ENCODE results near the gene RPN2.

RPN2 gene

DNA sequence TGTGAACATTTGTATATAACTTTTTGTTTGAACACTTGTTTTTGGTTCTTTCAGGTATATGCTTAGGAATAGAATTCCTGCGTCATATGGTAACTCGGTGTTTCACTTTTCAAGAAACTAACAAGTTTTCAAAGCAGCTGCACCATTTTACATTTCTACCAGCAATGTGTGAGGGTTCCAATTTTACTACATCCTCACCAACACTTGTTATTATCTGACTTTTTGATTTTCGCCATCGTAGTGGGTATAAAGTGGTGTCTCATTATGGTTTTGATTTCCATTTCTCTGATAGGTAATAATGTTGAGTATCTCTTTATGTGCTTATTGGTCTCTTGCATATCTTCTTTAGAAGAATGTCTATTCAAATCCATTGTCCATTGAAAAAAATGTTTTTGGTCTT, 39.8 kb downstream of the RPN2 start:
- DNase-seq (ENCODE audit: low read depth): no peak

DNA sequence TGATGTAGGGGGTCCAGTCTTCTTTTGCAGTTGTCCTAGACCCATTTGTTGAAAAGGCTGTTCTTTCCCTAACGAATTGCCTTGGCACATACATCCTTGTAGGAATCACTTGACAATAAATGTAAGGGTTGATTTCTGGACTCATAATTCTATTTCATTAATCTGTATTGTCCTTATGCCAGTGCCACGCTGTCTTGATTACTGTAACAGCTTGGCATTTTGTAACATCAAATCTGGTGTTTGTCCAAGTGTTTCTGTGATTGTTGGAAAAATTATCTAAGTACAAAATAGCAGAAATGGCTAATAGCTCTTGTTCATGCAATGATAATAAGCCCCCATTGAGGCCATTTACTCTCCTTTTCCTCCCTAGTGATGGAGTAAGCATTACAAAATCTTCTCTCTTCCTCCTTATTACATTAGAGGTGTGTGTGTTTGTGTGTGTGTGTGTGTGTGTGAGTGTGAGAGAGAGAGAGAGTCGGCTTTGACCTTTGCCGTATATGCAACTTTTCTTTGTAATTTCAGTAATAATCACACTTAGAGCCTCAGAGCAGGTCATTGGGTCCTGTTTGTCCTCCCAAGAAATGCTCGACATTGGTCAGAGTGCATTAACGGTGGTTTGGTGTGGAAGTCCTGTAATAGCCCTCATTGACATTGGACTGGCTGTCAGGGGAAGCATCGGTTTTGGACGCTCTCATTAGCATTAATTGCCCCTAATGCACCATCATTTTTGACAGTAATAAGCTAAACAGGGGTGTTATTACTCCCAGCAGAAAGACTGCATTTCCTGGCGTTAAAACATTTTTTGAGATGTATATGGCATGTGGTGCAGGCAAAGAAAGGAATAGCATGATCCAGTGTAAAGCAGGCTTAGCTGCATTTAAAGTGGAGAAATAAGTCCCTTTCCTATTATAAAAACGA, 40.9 kb downstream of the RPN2 start:
- no peak for DNase-seq (ENCODE audit: low read depth)

DNA sequence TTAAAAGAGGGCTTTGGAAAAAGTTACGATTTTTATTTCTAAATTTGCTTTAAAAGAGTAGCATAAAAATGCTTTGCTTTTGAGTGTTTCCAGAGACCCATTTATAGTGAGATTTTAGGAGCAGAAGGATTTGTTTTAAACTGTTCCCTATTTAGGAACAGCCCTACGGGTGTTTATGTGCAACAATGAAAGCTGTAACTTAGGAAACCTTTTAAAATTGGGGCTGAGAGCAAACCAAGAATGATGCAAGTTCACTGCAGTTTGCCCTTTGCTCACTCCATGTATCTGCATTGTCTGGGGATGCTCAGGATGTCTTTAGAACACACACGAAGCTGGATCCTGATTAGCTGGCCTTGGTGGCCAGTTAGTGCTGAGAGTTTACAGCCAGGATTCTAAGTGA, 41.6 kb downstream of the RPN2 start:
- DNase-seq (ENCODE audit: low read depth): no peak

DNA sequence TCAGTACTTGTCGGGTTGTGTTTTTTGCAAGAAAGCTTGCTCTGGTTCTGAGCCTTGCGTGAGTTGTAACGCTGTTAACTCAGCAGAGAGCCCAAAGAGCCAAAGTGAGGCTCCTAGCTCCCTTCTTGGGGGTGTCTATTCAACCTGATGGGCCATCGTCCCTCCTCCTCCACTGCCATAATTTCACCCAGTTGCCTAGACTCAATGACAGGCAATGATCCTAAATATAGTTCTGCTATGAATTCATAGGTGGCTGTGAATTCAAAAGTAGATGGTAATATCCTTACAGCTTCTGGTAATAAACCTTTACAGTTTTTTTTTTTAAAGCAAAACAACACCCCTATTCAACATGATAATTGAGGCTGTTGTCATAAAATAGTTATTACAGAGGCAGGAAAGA, 43.0 kb downstream of the RPN2 start:
- no peak for DNase-seq (ENCODE audit: low read depth)

DNA sequence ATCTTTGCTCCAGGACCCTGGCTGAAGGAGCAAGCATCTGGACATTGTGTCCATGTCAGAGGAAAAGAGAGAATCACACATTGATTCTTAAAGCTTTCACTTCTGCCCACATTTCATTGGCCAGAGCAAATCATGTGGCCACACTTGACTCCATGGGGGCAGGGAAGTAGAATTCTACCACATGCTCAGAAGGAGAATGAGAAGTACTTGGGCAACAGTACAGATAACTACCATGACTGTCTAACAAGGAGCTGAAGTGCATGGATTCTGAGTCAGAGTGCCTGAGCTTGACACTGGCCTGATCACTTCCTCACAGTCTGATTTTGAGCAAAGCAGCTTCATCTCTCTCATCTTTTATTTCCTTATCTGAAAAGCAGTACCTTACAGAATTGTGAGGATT, 43.9 kb downstream of the RPN2 start:
- DNase-seq (ENCODE audit: low read depth): no peak

GRCh38 chr20:37225146-37225545, 46.0 kb downstream of the RPN2 start:
- DNase-seq (ENCODE audit: low read depth): no peak

GRCh38 chr20:37226889-37227288, 47.8 kb downstream of the RPN2 start:
- DNase-seq (ENCODE audit: low read depth): no peak

- DNase-seq (ENCODE audit: low read depth): no peak
These were observed 49.0 kb downstream of the RPN2 start for GRCh38 chr20:37228082-37228481.

GRCh38 chr20:37228656-37229055, 49.5 kb downstream of the RPN2 start:
- no peak for DNase-seq (ENCODE audit: low read depth)

GRCh38 chr20:37229357-37229756, 50.2 kb downstream of the RPN2 start:
- DNase-seq (ENCODE audit: low read depth): no peak

- no peak for DNase-seq (ENCODE audit: low read depth)
These were observed 51.1 kb downstream of the RPN2 start for GRCh38 chr20:37230200-37230599.

- no peak for DNase-seq (ENCODE audit: low read depth)
These were observed 53.0 kb downstream of the RPN2 start for GRCh38 chr20:37231947-37232630.

DNA sequence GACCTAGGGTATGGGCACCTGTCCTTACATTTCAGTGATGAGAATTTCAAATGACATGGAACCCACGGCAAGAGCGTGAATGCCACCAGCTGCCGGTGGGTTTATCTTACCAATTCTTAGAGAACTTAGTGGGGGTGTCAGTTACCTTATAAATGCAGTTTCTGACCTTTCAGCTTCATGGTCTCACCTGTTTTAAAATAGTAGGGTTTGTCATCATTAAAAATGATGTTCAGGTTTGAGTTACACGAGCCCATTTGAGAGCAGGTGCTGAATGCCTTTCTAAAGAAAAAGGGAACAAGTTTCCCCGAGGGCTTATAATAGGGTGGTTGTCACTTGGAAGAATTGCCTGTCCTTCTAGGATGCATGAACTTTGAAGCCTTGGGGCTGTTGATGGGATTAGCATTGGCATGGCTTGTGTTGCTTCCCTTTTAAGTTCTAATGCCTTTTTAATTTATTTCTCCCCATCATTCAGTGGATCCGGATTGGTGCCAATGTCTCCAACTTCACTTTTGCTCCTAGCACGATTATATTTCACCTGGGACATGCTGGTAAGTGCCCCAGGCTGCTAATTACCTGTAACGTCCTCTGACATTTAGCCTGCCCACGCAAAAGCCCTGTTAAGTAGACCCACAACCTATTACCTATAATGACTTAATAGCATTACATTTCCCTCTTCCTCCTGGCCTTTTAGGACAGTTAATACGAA, 54.6 kb downstream of the RPN2 start:
- no peak for DNase-seq (ENCODE audit: low read depth)

- no peak for DNase-seq (ENCODE audit: low read depth)
These were observed 55.1 kb downstream of the RPN2 start for GRCh38 chr20:37234254-37234581.

GRCh38 chr20:37235065-37235464, 55.9 kb downstream of the RPN2 start:
- DNase-seq (ENCODE audit: low read depth): no peak

DNA sequence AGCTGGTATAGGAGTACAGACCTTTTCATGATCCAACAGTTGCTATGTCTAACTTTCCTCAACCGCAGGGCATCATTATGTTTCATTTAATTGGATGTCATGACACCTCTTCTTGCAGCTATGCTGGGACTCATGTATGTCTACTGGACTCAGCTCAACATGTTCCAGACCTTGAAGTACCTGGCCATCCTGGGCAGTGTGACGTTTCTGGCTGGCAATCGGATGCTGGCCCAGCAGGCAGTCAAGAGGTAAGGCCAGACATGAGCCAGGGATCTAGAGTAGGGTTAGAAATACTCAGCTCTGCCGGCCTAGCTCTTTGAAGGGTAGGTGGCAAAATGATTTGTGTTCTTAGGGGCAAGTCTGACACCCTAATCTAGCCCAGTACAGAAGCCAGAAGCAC, 57.3 kb downstream of the RPN2 start:
- no peak for DNase-seq (ENCODE audit: low read depth)

GRCh38 chr20:37237656-37238055, 58.5 kb downstream of the RPN2 start:
- DNase-seq (ENCODE audit: low read depth): no peak

DNA sequence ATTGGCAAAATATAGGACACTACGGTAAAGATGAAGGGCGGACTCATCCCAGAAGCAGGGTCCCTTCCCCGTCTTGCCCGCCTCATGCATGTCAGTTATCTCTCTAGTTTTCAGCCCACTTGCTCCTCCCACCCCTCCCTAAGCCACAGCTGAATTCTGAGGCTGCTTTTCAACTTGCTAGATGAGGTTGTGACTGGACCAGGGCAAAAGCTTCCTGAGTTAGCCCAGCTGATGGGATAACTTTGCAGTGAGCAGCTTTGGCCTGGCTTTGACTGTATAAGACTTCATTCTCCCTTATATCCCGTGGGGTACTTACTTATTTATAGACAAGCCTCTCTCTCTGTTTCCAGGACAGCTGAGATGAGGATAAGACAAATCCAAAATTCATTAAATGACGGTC, 59.3 kb downstream of the RPN2 start:
- DNase-seq (ENCODE audit: low read depth): no peak

- no peak for DNase-seq (ENCODE audit: low read depth)
These were observed 59.9 kb downstream of the RPN2 start for GRCh38 chr20:37238935-37239451.

GRCh38 chr20:37240337-37241067, 61.4 kb downstream of the RPN2 start:
- DNase-seq (ENCODE audit: low read depth): no peak

GRCh38 chr20:37242503-37242902, 63.4 kb downstream of the RPN2 start:
- DNase-seq (ENCODE audit: low read depth): no peak

Measured in activated T-helper 1 cell treated with Interleukin-2 at 50 U/mL for 16 hours (primary cell).